Parathyroid adenoma (tissue), 2 donors: ENCODE measurements around the gene PDZRN3.

Experiments
- H2AFZ ChIP-seq: fragments of 300-600 bp; sonication (generic); one replicate; pipeline ENCODE4 v1.7.0; 2017; ENCODE audit warnings: antibody characterized with exemption, mild to moderate bottlenecking
- H3K27ac ChIP-seq: fragments of 300-600 bp; sonication (generic); one replicate; pipeline ENCODE4 v1.7.0; 2017
- H3K27me3 ChIP-seq: fragments of 300-600 bp; sonication (generic); one replicate; pipeline ENCODE4 v1.7.0; 2017; ENCODE audit warnings: low read length; ENCODE audit not compliant: control insufficient read depth, insufficient read depth
- H3K36me3 ChIP-seq: fragments of 300-600 bp; sonication (generic); one replicate; pipeline ENCODE4 v1.7.0; 2017; ENCODE audit warnings: low read length; ENCODE audit not compliant: control insufficient read depth, insufficient read depth
- H3K4me1 ChIP-seq: fragments of 300-600 bp; sonication (generic); one replicate; pipeline ENCODE4 v1.7.0; 2017; ENCODE audit warnings: control low read depth
- H3K4me2 ChIP-seq: fragments of 300-600 bp; sonication (generic); one replicate; pipeline ENCODE4 v1.7.0; 2017; ENCODE audit warnings: low read length
- H3K4me3 ChIP-seq: fragments of 300-600 bp; sonication (generic); one replicate; pipeline ENCODE4 v1.7.0; 2017; ENCODE audit warnings: low read depth, low read length
- H3K79me2 ChIP-seq: fragments of 300-600 bp; sonication (generic); one replicate; pipeline ENCODE4 v1.7.0; 2017; ENCODE audit warnings: control low read depth
- H3K9ac ChIP-seq: fragments of 300-600 bp; sonication (generic); one replicate; pipeline ENCODE4 v1.7.0; 2017; ENCODE audit warnings: mild to moderate bottlenecking
- H3K9me3 ChIP-seq: fragments of 300-600 bp; sonication (generic); one replicate; pipeline ENCODE4 v1.7.0; 2017; ENCODE audit warnings: low read length; ENCODE audit not compliant: control insufficient read depth
- CTCF ChIP-seq: fragments of 300-600 bp; sonication (generic); IDR thresholded peaks from one replicate; pipeline ENCODE4 v1.7.0; 2017; ENCODE audit warnings: antibody characterized with exemption, mild to moderate bottlenecking
- donor health status: primary hyperparathyroidism.

Gene PDZRN3

GRCh38 chr3:73499787-73500186 lies 125.0 kb downstream of the PDZRN3 start:
- no peak overlapping the region for H3K4me3 ChIP-seq
- H3K9ac ChIP-seq, result no peak overlapping the region
- H3K9me3 ChIP-seq, result no peaks in the 10 kb centered on the region
- no peaks in the 10 kb centered on the region for H3K4me1 ChIP-seq
- H3K36me3 ChIP-seq, result no peaks in the 10 kb centered on the region
- H3K4me2 ChIP-seq, result no peak overlapping the region
- no peak overlapping the region for H3K27ac ChIP-seq
- no peaks in the 10 kb centered on the region for H3K79me2 ChIP-seq
- H2AFZ ChIP-seq, result no peak overlapping the region
- TF ChIP-seq CTCF, result no peak
- no peaks in the 10 kb centered on the region for H3K27me3 ChIP-seq

- no peak for TF ChIP-seq CTCF
- Histone ChIP-seq H3K27ac (no peak overlapping the region), H3K27me3 (no peaks in the 10 kb centered on the region), H3K4me2 (no peak overlapping the region), H3K4me3 (no peak overlapping the region), H3K9ac (no peak overlapping the region), H3K4me1 (no peaks in the 10 kb centered on the region), H3K36me3 (no peaks in the 10 kb centered on the region), H3K79me2 (no peaks in the 10 kb centered on the region), H2AFZ (no peak overlapping the region), H3K9me3 (no peaks in the 10 kb centered on the region)
These were observed 125.7 kb downstream of the PDZRN3 start for GRCh38 chr3:73498764-73499622.

- no peak overlapping the region for H3K27ac ChIP-seq
- no peaks in the 10 kb centered on the region for H3K9me3 ChIP-seq
These were observed 126.9 kb downstream of the PDZRN3 start for GRCh38 chr3:73497646-73498406.

GRCh38 chr3:73493543-73494308 lies 131.0 kb downstream of the PDZRN3 start:
- Histone ChIP-seq H3K9me3 (no peaks in the 10 kb centered on the region), H3K27me3 (no peaks in the 10 kb centered on the region), H3K4me3 (no peak overlapping the region), H3K4me1 (no peaks in the 10 kb centered on the region), H3K27ac (no peak overlapping the region), H2AFZ (no peak overlapping the region), H3K9ac (no peak overlapping the region), H3K79me2 (no peaks in the 10 kb centered on the region), H3K4me2 (no peak overlapping the region), H3K36me3 (no peaks in the 10 kb centered on the region)
- TF ChIP-seq CTCF, result no peak

More at GRCh38 chr3:73497646-73498406, 126.9 kb downstream of the PDZRN3 start:
- no peak for TF ChIP-seq CTCF
- no peaks in the 10 kb centered on the region for H3K36me3 ChIP-seq
- H2AFZ ChIP-seq, result no peak overlapping the region
- no peak overlapping the region for H3K4me2 ChIP-seq
- H3K79me2 ChIP-seq, result no peaks in the 10 kb centered on the region
- no peaks in the 10 kb centered on the region for H3K27me3 ChIP-seq
- no peak overlapping the region for H3K9ac ChIP-seq
- no peak overlapping the region for H3K4me3 ChIP-seq
- no peaks in the 10 kb centered on the region for H3K4me1 ChIP-seq
